ENCODE measurements around the gene HIVEP2.

The HIVEP2 gene

DNA sequence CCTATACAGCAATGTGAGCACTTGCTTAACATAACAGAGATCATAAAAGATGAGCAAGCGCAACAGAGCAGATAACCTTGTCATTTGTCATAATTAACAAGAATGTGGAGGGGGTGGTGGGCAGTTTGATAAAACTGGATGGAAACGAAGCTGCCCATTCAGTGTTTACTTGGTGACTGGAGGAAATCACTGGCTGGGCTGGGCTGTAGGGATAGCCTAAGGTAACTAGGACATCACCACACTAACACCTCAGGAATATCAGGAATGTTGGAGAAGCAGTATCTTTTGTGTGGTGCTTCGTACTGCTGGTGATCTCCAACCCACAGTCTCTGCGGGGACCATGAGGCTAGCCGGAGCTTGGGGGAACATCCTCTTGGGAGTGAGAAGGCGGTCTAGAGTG lies 218.4 kb downstream of the HIVEP2 start:
- Histone ChIP-seq H3K27me3 (ENCODE audit: insufficient read depth, poor library complexity, severe bottlenecking) (no peaks in the 10 kb centered on the region), H3K4me3 (replicated peaks; ENCODE audit: insufficient read depth, low read length) (no peak overlapping the region), H3K27ac (replicated peaks) (no peak overlapping the region)
- TF ChIP-seq, protein P1, sequence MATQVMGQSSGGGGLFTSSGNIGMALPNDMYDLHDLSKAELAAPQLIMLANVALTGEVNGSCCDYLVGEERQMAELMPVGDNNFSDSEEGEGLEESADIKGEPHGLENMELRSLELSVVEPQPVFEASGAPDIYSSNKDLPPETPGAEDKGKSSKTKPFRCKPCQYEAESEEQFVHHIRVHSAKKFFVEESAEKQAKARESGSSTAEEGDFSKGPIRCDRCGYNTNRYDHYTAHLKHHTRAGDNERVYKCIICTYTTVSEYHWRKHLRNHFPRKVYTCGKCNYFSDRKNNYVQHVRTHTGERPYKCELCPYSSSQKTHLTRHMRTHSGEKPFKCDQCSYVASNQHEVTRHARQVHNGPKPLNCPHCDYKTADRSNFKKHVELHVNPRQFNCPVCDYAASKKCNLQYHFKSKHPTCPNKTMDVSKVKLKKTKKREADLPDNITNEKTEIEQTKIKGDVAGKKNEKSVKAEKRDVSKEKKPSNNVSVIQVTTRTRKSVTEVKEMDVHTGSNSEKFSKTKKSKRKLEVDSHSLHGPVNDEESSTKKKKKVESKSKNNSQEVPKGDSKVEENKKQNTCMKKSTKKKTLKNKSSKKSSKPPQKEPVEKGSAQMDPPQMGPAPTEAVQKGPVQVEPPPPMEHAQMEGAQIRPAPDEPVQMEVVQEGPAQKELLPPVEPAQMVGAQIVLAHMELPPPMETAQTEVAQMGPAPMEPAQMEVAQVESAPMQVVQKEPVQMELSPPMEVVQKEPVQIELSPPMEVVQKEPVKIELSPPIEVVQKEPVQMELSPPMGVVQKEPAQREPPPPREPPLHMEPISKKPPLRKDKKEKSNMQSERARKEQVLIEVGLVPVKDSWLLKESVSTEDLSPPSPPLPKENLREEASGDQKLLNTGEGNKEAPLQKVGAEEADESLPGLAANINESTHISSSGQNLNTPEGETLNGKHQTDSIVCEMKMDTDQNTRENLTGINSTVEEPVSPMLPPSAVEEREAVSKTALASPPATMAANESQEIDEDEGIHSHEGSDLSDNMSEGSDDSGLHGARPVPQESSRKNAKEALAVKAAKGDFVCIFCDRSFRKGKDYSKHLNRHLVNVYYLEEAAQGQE (IDR thresholded peaks at IDR 0.05; ENCODE audit: insufficient replicate concordance, low read depth): no peak
- TF ChIP-seq POLR2AphosphoS5 (IDR thresholded peaks at IDR 0.05; ENCODE audit: low read depth) (no peak), GABPA (IDR thresholded peaks at IDR 0.05; ENCODE audit: low read depth) (no peak), SPI1 (IDR thresholded peaks at IDR 0.05; ENCODE audit: borderline replicate concordance, low read depth) (no peak)
- TF ChIP-seq, protein P2, sequence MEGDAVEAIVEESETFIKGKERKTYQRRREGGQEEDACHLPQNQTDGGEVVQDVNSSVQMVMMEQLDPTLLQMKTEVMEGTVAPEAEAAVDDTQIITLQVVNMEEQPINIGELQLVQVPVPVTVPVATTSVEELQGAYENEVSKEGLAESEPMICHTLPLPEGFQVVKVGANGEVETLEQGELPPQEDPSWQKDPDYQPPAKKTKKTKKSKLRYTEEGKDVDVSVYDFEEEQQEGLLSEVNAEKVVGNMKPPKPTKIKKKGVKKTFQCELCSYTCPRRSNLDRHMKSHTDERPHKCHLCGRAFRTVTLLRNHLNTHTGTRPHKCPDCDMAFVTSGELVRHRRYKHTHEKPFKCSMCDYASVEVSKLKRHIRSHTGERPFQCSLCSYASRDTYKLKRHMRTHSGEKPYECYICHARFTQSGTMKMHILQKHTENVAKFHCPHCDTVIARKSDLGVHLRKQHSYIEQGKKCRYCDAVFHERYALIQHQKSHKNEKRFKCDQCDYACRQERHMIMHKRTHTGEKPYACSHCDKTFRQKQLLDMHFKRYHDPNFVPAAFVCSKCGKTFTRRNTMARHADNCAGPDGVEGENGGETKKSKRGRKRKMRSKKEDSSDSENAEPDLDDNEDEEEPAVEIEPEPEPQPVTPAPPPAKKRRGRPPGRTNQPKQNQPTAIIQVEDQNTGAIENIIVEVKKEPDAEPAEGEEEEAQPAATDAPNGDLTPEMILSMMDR (IDR thresholded peaks at IDR 0.05; ENCODE audit: insufficient read depth, low read length): no peak
- no peak for DNase-seq (ENCODE audit: low read depth in 1 of 2, low spot score in 1 of 2)

DNA sequence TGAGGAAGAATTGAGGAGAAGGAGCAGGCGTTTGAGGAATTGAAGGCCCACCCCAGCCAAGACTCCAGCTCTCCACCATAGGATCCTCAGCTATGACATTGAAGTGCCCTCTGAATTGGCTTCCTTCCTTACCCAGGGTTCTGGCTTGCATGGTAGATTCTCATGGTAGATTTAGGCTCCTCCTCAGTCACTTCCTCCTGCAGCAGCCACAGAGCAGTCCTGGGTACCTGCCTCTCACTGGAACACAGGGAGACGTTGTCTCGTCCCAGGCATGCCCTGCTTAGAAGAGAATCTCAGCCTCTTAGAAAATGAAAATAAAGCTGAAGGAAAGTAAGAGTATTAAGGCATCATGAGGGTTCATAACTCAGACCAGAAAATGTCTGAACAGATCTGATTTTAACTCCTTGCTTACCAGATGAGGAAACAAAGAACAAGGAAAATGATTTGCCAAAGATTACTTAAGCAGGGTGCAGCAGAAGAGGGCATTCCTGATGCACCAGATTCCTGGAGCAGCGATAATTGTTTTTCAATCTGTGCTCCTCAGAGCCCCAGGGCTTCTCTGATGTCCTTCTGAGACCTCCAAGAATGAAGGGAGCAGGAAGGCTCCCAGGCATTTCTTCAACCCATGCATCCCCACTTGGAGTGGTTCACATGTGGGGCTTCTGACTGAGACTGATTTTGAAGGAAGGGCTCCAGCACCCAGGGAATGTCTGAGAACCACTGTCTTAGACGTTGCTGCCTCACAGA lies 219.8 kb downstream of the HIVEP2 start:
- H3K27me3 ChIP-seq (ENCODE audit: insufficient read depth, poor library complexity, severe bottlenecking): no peaks in the 10 kb centered on the region
- DNase-seq (ENCODE audit: low read depth in 1 of 2, low spot score in 1 of 2): peak in 1 of 2 experiments; percentile 46

DNA sequence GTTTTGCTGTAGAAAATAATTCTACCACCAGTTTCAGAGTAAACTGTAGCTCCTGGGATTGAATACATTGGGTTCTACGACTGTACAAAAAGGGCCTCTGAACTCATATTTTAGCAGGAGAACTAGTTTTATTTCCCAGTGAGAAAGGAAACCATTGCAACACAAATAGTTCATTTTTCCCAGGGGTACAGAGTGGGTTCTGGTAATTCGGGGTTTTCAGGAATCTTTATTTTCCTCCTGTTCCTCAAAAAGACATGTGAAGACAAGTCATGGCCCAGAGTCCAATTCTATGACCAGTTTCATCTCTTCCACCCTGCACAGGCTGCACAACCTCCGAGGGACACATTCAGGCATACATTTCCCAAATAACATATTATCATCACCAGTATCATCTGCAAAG lies 222.1 kb downstream of the HIVEP2 start:
- H3K27me3 ChIP-seq (ENCODE audit: insufficient read depth, poor library complexity, severe bottlenecking): no peaks in the 10 kb centered on the region
- H3K4me3 ChIP-seq (replicated peaks; ENCODE audit: insufficient read depth, low read length): no peak overlapping the region
- no peak overlapping the region for H3K27ac ChIP-seq (replicated peaks)
- TF ChIP-seq POLR2AphosphoS5 (IDR thresholded peaks at IDR 0.05; ENCODE audit: low read depth) (no peak), SPI1 (IDR thresholded peaks at IDR 0.05; ENCODE audit: borderline replicate concordance, low read depth) (no peak), GABPA (IDR thresholded peaks at IDR 0.05; ENCODE audit: low read depth) (no peak)
- TF ChIP-seq, protein P1 (IDR thresholded peaks at IDR 0.05; ENCODE audit: insufficient replicate concordance, low read depth): no peak
- TF ChIP-seq, protein P2 (IDR thresholded peaks at IDR 0.05; ENCODE audit: insufficient read depth, low read length): no peak
- no peak for DNase-seq (ENCODE audit: low read depth in 1 of 2, low spot score in 1 of 2)

More for the DNA sequence above, 219.8 kb downstream of the HIVEP2 start:
- no peak overlapping the region for H3K27ac ChIP-seq (replicated peaks)
- TF ChIP-seq POLR2AphosphoS5 (IDR thresholded peaks at IDR 0.05; ENCODE audit: low read depth) (no peak), GABPA (IDR thresholded peaks at IDR 0.05; ENCODE audit: low read depth) (no peak), SPI1 (IDR thresholded peaks at IDR 0.05; ENCODE audit: borderline replicate concordance, low read depth) (peak; percentile 71)
- TF ChIP-seq, protein P1 (IDR thresholded peaks at IDR 0.05; ENCODE audit: insufficient replicate concordance, low read depth): no peak
- TF ChIP-seq, protein P2 (IDR thresholded peaks at IDR 0.05; ENCODE audit: insufficient read depth, low read length): no peak
- H3K4me3 ChIP-seq (replicated peaks; ENCODE audit: insufficient read depth, low read length): no peak overlapping the region

All from HL-60 (cell line).